ENCODE results near the gene CLCF1.

Gene CLCF1

DNA sequence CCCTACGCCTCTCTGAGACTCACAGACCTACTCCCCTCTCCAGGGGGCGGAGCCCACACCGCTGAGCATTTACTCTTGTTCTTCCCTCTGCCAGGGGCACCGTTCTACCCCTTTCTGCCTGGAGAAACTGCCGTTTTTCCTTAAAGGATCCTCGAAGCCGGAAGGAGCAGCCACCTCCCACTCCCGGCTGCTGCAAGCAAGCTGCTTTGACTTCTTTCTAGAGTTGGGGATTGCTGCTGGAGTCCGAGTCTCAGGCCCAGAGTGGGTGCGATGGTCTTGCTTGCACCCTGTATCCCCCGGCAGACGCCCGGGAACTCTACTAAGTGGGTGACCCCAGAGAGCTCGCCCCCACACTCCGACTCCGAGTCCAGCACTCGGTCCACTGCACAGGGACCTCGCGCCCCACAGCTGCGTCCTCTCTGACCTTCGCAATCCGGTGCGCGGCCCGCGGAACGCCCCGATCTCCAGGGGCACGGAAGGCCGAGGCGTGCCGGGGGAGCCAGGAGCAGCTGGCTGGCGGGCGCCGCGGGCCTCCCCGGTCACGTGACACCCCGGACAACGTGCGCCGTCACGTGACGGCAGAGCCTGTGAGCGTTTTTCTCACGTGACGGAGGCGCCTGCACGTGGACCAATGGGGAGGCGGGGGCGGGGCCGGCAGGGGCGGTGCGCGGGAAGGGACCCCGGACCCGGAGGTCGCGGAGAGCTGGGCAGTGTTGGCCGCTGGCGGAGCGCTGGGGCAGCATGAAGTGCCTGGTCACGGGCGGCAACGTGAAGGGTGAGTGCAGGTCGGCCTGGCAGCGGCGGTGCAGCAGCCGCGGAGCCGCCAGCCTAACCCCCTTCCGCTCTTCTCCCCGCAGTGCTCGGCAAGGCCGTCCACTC is 18.1 kb upstream of the CLCF1 start, which contains the start of gene RAD9A:
RAD9A (plus strand) TSS at position 683 of the 879 bp plus-strand sequence; CDS start at position 742, 59 bp downstream.
- H3K4me1 ChIP-seq (ENCODE audit: control insufficient read depth, low read length): peaks cover 38% of the 10 kb centered on the region
- H3F3A ChIP-seq (ENCODE audit: control insufficient read depth, insufficient read depth): 0 out of 2 replicates have a peak, but pooled peaks cover 4% of the 10 kb centered on the region
- H3K9me2 ChIP-seq (replicated peaks; ENCODE audit: control insufficient read depth, low read length): no peaks in the 10 kb centered on the region
- peaks cover 37% of the 10 kb centered on the region for H3K36me3 ChIP-seq (ENCODE audit: control insufficient read depth, low read length)
- peak within 1 kb of the TSS; percentile 75 for H3K4me3 ChIP-seq (ENCODE audit: low read length)
- no peaks in the 10 kb centered on the region for H3K9me3 ChIP-seq (ENCODE audit: control insufficient read depth, insufficient read depth, low read length)
- H4K20me1 ChIP-seq (ENCODE audit: control insufficient read depth, insufficient read depth, low read depth, low read length): no peaks in the 10 kb centered on the region
- peak within 1 kb of the TSS; percentile 46 for H3K27ac ChIP-seq (ENCODE audit: low read depth, low read length)
- H3K79me2 ChIP-seq (ENCODE audit: control insufficient read depth, low read length): peaks cover 47% of the 10 kb centered on the region
- H3K27me3 ChIP-seq (ENCODE audit: control insufficient read depth, low read length): no peaks in the 10 kb centered on the region
- H3K4me2 ChIP-seq (ENCODE audit: low read length): peak within 1 kb of the TSS; percentile 90
- TF ChIP-seq, protein P1, sequence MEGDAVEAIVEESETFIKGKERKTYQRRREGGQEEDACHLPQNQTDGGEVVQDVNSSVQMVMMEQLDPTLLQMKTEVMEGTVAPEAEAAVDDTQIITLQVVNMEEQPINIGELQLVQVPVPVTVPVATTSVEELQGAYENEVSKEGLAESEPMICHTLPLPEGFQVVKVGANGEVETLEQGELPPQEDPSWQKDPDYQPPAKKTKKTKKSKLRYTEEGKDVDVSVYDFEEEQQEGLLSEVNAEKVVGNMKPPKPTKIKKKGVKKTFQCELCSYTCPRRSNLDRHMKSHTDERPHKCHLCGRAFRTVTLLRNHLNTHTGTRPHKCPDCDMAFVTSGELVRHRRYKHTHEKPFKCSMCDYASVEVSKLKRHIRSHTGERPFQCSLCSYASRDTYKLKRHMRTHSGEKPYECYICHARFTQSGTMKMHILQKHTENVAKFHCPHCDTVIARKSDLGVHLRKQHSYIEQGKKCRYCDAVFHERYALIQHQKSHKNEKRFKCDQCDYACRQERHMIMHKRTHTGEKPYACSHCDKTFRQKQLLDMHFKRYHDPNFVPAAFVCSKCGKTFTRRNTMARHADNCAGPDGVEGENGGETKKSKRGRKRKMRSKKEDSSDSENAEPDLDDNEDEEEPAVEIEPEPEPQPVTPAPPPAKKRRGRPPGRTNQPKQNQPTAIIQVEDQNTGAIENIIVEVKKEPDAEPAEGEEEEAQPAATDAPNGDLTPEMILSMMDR (IDR thresholded peaks at IDR 0.05; ENCODE audit: low read depth, low read length, poor library complexity, severe bottlenecking): no peak
- no peak for TF ChIP-seq EZH2phosphoT487 (IDR thresholded peaks at IDR 0.05; ENCODE audit: borderline replicate concordance, low read length)

DNA sequence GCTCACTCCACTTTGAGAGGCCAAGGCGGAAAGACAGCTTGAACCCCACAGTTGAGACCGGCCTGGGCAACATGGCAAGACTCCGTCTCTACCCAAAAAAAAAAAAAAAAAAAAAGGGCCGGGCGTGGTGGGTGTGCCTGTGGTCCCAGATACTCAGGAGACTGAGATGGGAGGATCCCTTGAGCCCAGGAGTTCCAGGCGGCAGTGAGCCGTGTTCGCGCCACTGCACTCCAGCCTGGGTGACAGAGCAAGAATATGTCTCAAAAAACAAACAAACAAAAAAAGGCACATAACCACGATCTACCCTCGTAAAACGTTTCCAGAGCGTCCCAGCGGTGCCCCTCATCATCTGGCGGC is 17.5 kb upstream of the CLCF1 start:
- H3K9me3 ChIP-seq (ENCODE audit: control insufficient read depth, insufficient read depth, low read length): no peaks in the 10 kb centered on the region
- H3K79me2 ChIP-seq (ENCODE audit: control insufficient read depth, low read length): peaks cover 42% of the 10 kb centered on the region
- no peaks in the 10 kb centered on the region for H3K9me2 ChIP-seq (replicated peaks; ENCODE audit: control insufficient read depth, low read length)
- H3K4me2 ChIP-seq (ENCODE audit: low read length): peak overlapping the region; percentile 90
- H3F3A ChIP-seq (ENCODE audit: control insufficient read depth, insufficient read depth): 0 out of 2 replicates have a peak, but pooled peaks cover 4% of the 10 kb centered on the region
- no peaks in the 10 kb centered on the region for H3K27me3 ChIP-seq (ENCODE audit: control insufficient read depth, low read length)
- peak overlapping the region; percentile 75 for H3K4me3 ChIP-seq (ENCODE audit: low read length)
- no peak overlapping the region; the same call in 1 of the 2 replicates for H3K27ac ChIP-seq (ENCODE audit: low read depth, low read length)
- H3K36me3 ChIP-seq (ENCODE audit: control insufficient read depth, low read length): peaks cover 31% of the 10 kb centered on the region
- H3K4me1 ChIP-seq (ENCODE audit: control insufficient read depth, low read length): peaks cover 35% of the 10 kb centered on the region
- H4K20me1 ChIP-seq (ENCODE audit: control insufficient read depth, insufficient read depth, low read depth, low read length): no peaks in the 10 kb centered on the region
- no peak for TF ChIP-seq EZH2phosphoT487 (IDR thresholded peaks at IDR 0.05; ENCODE audit: borderline replicate concordance, low read length)
- TF ChIP-seq, protein P1 (IDR thresholded peaks at IDR 0.05; ENCODE audit: low read depth, low read length, poor library complexity, severe bottlenecking): no peak

DNA sequence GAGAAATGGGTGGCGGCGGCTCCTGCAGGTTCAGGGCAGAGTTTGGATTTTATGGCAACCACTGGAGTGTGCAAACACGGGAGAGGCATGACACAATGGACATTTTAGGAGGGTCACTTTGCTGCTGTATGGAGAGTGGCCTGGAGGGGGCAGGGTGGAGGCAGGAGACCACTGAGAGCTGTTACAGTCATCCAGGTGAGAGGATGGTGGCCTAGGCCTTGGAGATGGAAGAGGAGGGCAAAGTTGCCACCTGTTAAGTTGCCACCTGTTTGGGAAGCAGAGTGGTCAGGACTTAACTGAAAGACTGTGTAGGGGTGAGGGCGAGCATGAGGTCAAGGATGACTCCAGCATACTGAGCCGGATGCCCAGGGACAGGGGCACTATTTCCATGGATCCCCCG is 16.1 kb upstream of the CLCF1 start:
- Histone ChIP-seq H3K4me3 (ENCODE audit: low read length) (no peak overlapping the region), H3K27me3 (ENCODE audit: control insufficient read depth, low read length) (0 out of 2 replicates have a peak, but pooled peaks cover 3% of the 10 kb centered on the region), H3K4me2 (ENCODE audit: low read length) (no peak overlapping the region), H3K9me3 (ENCODE audit: control insufficient read depth, insufficient read depth, low read length) (no peaks in the 10 kb centered on the region), H3K9me2 (replicated peaks; ENCODE audit: control insufficient read depth, low read length) (no peaks in the 10 kb centered on the region), H3F3A (ENCODE audit: control insufficient read depth, insufficient read depth) (0 out of 2 replicates have a peak, but pooled peaks cover 2% of the 10 kb centered on the region), H3K4me1 (ENCODE audit: control insufficient read depth, low read length) (peaks cover 35% of the 10 kb centered on the region), H3K27ac (ENCODE audit: low read depth, low read length) (no peak overlapping the region), H4K20me1 (ENCODE audit: control insufficient read depth, insufficient read depth, low read depth, low read length) (no peaks in the 10 kb centered on the region), H3K79me2 (ENCODE audit: control insufficient read depth, low read length) (peaks cover 36% of the 10 kb centered on the region), H3K36me3 (ENCODE audit: control insufficient read depth, low read length) (peaks cover 22% of the 10 kb centered on the region)
- TF ChIP-seq, protein P1 (IDR thresholded peaks at IDR 0.05; ENCODE audit: low read depth, low read length, poor library complexity, severe bottlenecking): peak; percentile 81
- TF ChIP-seq EZH2phosphoT487 (IDR thresholded peaks at IDR 0.05; ENCODE audit: borderline replicate concordance, low read length): no peak
